ENCODE data around the gene OR2T27.

GRCh38 chr1:248618119-248618518, 37.2 kb downstream of the OR2T27 start:
- TF ChIP-seq POLR2A (IDR thresholded peaks at IDR 0.05) (no peak), CTCF (IDR thresholded peaks at IDR 0.05) (no peak)
